Left lung (tissue), 10 donors: Measurements from ENCODE around the gene DTWD2. TPM values are rescaled to one million over a fixed set of nuclear protein-coding genes. Genes with fewer than 3 reads are reported as not detected.
"Not testable (repeated sequence)": the region's sequence is repeated elsewhere in the genome, so short reads cannot be mapped to it uniquely, and the experiment has no call there.

Experiments
- ATAC-seq: fragments of 200-7000 bp; cut with Tn5 transposase; one replicate; pipeline ENCODE4 v1.9.1; 2020; ENCODE audit warnings: moderate library complexity
- DNase-seq, 4 donors: peaks; one replicate each; pipeline ENCODE4 v3.0.0-alpha.2; 2013 to 2020
- H3K27ac ChIP-seq, 2 donors: fragments of 200-600 bp; sonication (generic) in 1 of 2; one replicate each; pipeline versions ENCODE4 v1.5.0 to v1.8.0; 2020 to 2021
- H3K27me3 ChIP-seq, 2 donors: fragments of 200-600 bp; sonication (generic) in 1 of 2; one replicate each; pipeline versions ENCODE4 v1.5.0 to v1.8.0; 2020 to 2021
- H3K36me3 ChIP-seq, 2 donors: fragments of 200-600 bp; sonication (generic) in 1 of 2; one replicate each; pipeline versions ENCODE4 v1.5.0 to v1.8.0; 2020 to 2021
- H3K4me1 ChIP-seq, 2 donors: fragments of 200-600 bp; one replicate each; pipeline ENCODE4 v1.8.0; 2021
- H3K4me3 ChIP-seq, 2 donors: fragments of 200-600 bp; sonication (generic) in 1 of 2; one replicate each; pipeline versions ENCODE4 v1.5.0 to v1.8.0; 2020 to 2021; ENCODE audit warnings: mild to moderate bottlenecking in 1 of 2
- H3K9me3 ChIP-seq, 2 donors: fragments of 200-600 bp; sonication (generic) in 1 of 2; one replicate each; pipeline versions ENCODE4 v1.5.0 to v1.8.0; 2020 to 2021
- CTCF ChIP-seq, 2 donors: fragments of 200-600 bp; sonication (generic) in 1 of 2; IDR thresholded peaks; one replicate each; pipeline versions ENCODE4 v1.5.0 to v1.8.0; 2021; ENCODE audit warnings: antibody characterized with exemption in 2 of 2
- intact Hi-C, 2 donors: fragments of 100-400 bp; cut with DNase I; formaldehyde crosslinking; loops; one replicate each; pipeline versions ENCODE4 v1.11.2 to v1.14.2; 2022
- polyA plus RNA-seq, 6 donors: library from polyadenylated mRNA; unstranded; fragments of 120-200 nt; gene quantifications; one replicate each; pipeline ENCODE4 v1.2.1, GENCODE V29; 2013; ENCODE audit not compliant: insufficient read length in 6 of 6
- total RNA-seq, 2 donors: library from RNA; stranded (reverse); fragmentation: NEBNext Ultra II Directional; extraction: Animal tissue kit (Norgen Biotek cat#: 25700); gene quantifications; one replicate each; pipeline ENCODE4 v1.2.1, GENCODE V29; 2021
- donor health status: DM: no; HTN: yes; CAD: no.
- donor health status: DM: no; HTN: no; CAD: no.

Gene DTWD2
- total and polyA plus RNA-seq, 8 donors, result 4.9 to 8.5 (median 7.1) TPM

- H3K27me3 ChIP-seq, result no peaks in the 10 kb centered on the region
- no peak for TF ChIP-seq CTCF (IDR thresholded peaks at IDR 0.05)
- intact Hi-C loops, result no loop called here
- H3K27ac ChIP-seq, result no peak overlapping the region
- H3K4me1 ChIP-seq, result no peaks in the 10 kb centered on the region
- no peak for ATAC-seq
- H3K36me3 ChIP-seq, result no peaks in the 10 kb centered on the region
- no peak for DNase-seq
- no peak overlapping the region for H3K4me3 ChIP-seq
- H3K9me3 ChIP-seq, result peaks cover 0 to 36% of the 10 kb centered on the region in 2 donors
These were observed 7.8 kb upstream of the DTWD2 start for GRCh38 chr5:118996098-118996497.

- H3K27ac ChIP-seq, result no peak overlapping the region
- H3K9me3 ChIP-seq, result peaks cover 0 to 29% of the 10 kb centered on the region in 2 donors
- no peaks in the 10 kb centered on the region for H3K4me1 ChIP-seq
- H3K27me3 ChIP-seq, result no peaks in the 10 kb centered on the region
- H3K36me3 ChIP-seq, result no peaks in the 10 kb centered on the region
- ATAC-seq (no peak), DNase-seq (no peak)
- TF ChIP-seq CTCF (IDR thresholded peaks at IDR 0.05), result no peak
- no peak overlapping the region for H3K4me3 ChIP-seq
- intact Hi-C loops, result loop anchor here in 1 of 2 donors (5.0 kb wide), 1 partner anchor 418 kb away; no protein-coding TSS in a partner anchor
These were observed 6.2 kb upstream of the DTWD2 start for GRCh38 chr5:118994595-118994994.

DNA sequence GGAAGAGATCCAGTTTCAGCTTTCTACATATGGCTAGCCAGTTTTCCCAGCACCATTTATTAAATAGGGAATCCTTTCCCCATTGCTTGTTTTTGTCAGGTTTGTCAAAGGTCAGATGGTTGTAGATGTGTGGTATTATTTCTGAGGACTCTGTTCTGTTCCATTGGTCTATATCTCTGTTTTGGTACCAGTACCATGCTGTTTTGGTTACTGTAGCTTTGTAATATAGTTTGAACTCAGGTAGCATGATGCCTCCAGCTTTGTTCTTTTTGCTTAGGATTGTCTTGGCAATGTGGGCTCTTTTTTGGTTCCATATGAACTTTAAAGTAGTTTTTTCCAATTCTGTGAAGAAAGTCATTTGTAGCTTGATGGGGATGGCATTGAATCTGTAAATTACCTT, 4.8 kb upstream of the DTWD2 start:
- H3K36me3 ChIP-seq, H3K27me3 ChIP-seq, DNase-seq, H3K4me3 ChIP-seq, ATAC-seq, H3K4me1 ChIP-seq, H3K27ac ChIP-seq: not testable (repeated sequence)
- intact Hi-C loops, result loop anchor here in 1 of 2 donors (5.0 kb wide), 1 partner anchor 419 kb away; no protein-coding TSS in a partner anchor
- peaks cover 0 to 19% of the 10 kb centered on the region in 2 donors for H3K9me3 ChIP-seq

- not testable (repeated sequence) for H3K27ac ChIP-seq, ATAC-seq, H3K27me3 ChIP-seq, DNase-seq, H3K4me3 ChIP-seq, H3K36me3 ChIP-seq, H3K4me1 ChIP-seq
- peaks cover 0 to 17% of the 10 kb centered on the region in 2 donors for H3K9me3 ChIP-seq
- intact Hi-C loops, result loop anchor here in 1 of 2 donors (5.0 kb wide), 1 partner anchor 420 kb away; no protein-coding TSS in a partner anchor
These were observed 3.7 kb upstream of the DTWD2 start for GRCh38 chr5:118992055-118992454.

DNA sequence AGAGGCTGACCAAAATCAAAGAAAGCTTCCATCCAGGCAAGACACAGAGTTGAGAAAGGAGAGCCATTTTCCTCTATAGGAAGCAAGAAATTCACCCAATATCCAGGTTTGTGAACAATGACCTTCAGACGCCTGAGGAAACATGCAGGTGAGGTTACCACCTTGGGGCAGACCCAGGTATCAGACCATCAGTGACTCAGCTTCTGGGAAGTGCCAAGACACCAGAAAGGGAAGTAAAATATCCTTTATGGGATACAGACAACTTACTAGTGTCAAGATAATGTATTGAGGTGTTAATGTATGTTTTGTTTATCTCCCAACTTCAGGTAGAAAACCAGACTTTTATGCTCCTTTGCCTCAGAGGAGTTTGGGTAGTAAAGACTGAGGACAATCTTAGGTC, 2.2 kb upstream of the DTWD2 start:
- TF ChIP-seq CTCF (IDR thresholded peaks at IDR 0.05), result no peak
- Histone ChIP-seq H3K36me3 (no peaks in the 10 kb centered on the region), H3K27me3 (no peaks in the 10 kb centered on the region), H3K27ac (no peak overlapping the region), H3K4me3 (no peak overlapping the region), H3K9me3 (peaks cover 0 to 3% of the 10 kb centered on the region in 2 donors), H3K4me1 (peaks cover 3 to 6% of the 10 kb centered on the region in 2 donors)
- ATAC-seq (no peak), DNase-seq (no peak)
- intact Hi-C loops, result loop anchor here in 1 of 2 donors (5.0 kb wide), 1 partner anchor 422 kb away; no protein-coding TSS in a partner anchor

- H3K27me3 ChIP-seq, result no peaks in the 10 kb centered on the region
- H3K9me3 ChIP-seq, result no peaks in the 10 kb centered on the region
- intact Hi-C loops, result loop anchor here in 1 of 2 donors (5.0 kb wide), 1 partner anchor 422 kb away; no protein-coding TSS in a partner anchor
- no peak for ATAC-seq
- no peaks in the 10 kb centered on the region for H3K36me3 ChIP-seq
- H3K4me3 ChIP-seq, result no peak overlapping the region
- H3K4me1 ChIP-seq, result peaks cover 3 to 6% of the 10 kb centered on the region in 2 donors
- no peak overlapping the region for H3K27ac ChIP-seq
- no peak for DNase-seq
- TF ChIP-seq CTCF (IDR thresholded peaks at IDR 0.05), result no peak
These were observed 1.5 kb upstream of the DTWD2 start for GRCh38 chr5:118989816-118990215.
